Rectal smooth muscle tissue (tissue), 1 donor: ENCODE results near the gene RFX2.
A peak's percentile ranks its signal among the peaks of the same experiment; 100 is the strongest.

Source experiments
- H3K27ac ChIP-seq: one replicate; pipeline ENCODE4 v1.7.0; 2013; ENCODE audit warnings: low read depth, low read length, inconsistent platforms
- H3K27me3 ChIP-seq: one replicate; pipeline ENCODE4 v1.7.0; 2013; ENCODE audit warnings: low read length; ENCODE audit not compliant: control insufficient read depth, insufficient read depth
- H3K36me3 ChIP-seq: one replicate; pipeline ENCODE4 v1.7.0; 2013; ENCODE audit warnings: low read length; ENCODE audit not compliant: control insufficient read depth, insufficient read depth
- H3K4me1 ChIP-seq: one replicate; pipeline ENCODE4 v1.7.0; 2013; ENCODE audit warnings: low read length; ENCODE audit not compliant: control insufficient read depth, insufficient read depth
- H3K4me3 ChIP-seq: one replicate; pipeline ENCODE4 v1.7.0; 2013; ENCODE audit warnings: low read length
- H3K9ac ChIP-seq: one replicate; pipeline ENCODE4 v1.7.0; 2013; ENCODE audit warnings: low read length

Gene RFX2

DNA sequence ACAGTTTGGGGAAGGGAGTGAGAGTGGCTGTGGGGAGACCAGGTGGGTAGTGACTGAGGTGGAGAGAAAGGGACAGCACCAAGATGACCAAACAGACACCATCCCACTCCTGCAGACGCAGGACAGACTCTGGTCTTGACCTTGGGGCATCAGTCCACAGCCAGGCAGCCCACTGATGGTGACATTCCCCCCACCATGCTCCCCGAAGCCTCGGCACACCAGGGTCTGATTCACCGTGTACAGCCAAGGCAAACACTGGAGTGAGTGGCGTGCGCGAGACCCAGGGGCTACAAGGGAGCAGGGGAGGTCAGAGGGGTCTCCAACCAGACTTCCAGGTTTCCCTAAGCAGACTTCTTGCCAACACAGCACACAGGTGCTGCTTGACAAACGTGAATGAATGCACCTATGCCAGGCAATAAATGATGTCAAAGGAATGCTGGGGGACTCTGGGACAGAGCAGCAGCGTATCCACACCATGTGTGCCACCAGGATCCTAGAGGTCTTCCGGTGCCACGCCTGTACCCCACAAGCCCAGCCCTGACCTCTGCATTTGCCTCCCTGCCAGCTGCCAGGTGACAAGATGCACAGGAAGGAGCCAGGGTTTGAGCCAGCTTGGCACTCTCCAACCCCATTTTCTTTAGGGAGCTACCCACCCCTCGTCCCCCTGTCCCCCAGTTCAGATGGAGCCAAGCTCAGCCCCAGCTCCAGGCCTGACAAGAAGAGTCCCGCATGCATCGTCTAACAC, 150.9 kb downstream of the RFX2 start:
- H3K27ac ChIP-seq = peak overlapping the region; percentile 16
- no peak overlapping the region for H3K9ac ChIP-seq

DNA sequence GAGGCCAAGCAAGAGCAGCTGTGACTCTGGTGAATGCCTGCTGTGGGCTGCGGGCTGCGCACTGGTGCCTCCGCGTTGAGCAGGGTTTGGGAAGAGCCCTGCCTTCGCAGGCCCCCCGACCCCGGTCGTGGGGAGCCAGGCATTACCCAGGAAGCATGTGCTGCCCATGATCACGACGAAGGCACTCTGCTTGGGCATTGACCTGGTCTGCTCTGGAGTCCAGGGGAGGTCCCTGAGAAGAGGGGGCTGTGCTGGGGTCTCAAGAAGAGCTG, 151.5 kb downstream of the RFX2 start:
- Histone ChIP-seq H3K27ac (no peak overlapping the region), H3K9ac (no peak overlapping the region), H3K4me1 (peaks cover 38% of the 10 kb centered on the region), H3K27me3 (no peaks in the 10 kb centered on the region), H3K4me3 (no peak overlapping the region), H3K36me3 (no peaks in the 10 kb centered on the region)

More for the DNA sequence above, 150.9 kb downstream of the RFX2 start:
- Histone ChIP-seq H3K36me3 (no peaks in the 10 kb centered on the region), H3K4me1 (peaks cover 32% of the 10 kb centered on the region), H3K27me3 (no peaks in the 10 kb centered on the region), H3K4me3 (no peak overlapping the region)

DNA sequence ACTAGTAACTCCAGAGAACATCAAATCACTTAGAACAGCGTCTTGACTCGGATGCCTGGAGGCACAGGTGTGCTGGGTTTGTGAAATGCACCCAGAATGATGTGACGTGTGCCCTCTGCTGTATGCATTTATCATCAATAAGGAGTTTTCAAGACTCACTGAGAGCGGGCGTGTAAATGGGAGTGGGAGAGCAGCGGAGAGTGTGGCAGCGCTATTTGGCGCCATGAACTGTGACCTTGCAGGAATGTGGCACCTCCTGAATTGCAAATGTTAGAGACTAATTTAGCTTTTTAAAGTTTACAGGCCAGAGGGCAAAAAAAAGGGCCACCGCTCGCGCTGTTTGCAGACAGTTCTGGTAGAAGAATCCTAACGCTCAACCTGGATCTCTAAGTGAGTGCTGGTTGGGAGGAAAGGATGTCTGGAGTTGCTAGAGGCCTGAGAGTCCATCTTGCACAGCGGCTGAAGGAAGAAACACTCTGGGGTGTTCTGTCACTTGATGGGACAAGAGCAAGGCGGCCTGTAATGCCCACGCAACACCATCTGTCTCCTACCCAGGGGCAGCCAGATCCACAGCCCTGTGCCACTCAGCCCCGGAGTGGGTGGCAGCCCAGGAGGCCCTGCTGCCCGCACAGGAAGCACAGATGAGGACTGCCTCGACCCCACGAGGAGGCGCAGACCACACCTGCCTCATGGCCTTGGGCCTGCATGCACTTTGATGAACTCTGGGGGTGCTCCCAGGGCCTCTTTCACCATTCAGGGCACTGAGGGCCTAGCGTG, 152.0 kb downstream of the RFX2 start:
- no peak overlapping the region for H3K9ac ChIP-seq
- H3K4me3 ChIP-seq = no peak overlapping the region
- no peaks in the 10 kb centered on the region for H3K36me3 ChIP-seq
- H3K27me3 ChIP-seq = no peaks in the 10 kb centered on the region
- peaks cover 43% of the 10 kb centered on the region for H3K4me1 ChIP-seq
- no peak overlapping the region for H3K27ac ChIP-seq

DNA sequence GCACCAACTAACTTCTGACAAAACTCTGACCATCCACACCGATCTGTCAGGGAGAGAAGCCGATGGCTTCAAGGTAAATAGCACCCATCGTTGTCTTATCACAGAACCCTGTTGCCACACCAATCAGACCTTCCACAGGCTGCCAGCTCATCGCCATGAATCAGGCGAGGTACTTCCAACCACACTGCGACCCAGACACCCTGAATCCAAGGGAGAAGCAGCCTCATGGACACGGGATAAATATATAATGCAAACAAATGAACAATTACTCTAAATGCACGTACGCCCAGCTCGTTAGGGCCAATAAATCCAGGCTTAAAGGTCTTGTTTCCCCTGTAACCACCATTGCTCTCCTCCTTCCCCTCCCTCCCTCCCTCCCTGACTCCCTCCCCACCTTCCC, 153.1 kb downstream of the RFX2 start:
- peaks cover 48% of the 10 kb centered on the region for H3K4me1 ChIP-seq
- H3K27me3 ChIP-seq = no peaks in the 10 kb centered on the region
- no peak overlapping the region for H3K9ac ChIP-seq
- H3K36me3 ChIP-seq = no peaks in the 10 kb centered on the region
- no peak overlapping the region for H3K4me3 ChIP-seq
- no peak overlapping the region for H3K27ac ChIP-seq

DNA sequence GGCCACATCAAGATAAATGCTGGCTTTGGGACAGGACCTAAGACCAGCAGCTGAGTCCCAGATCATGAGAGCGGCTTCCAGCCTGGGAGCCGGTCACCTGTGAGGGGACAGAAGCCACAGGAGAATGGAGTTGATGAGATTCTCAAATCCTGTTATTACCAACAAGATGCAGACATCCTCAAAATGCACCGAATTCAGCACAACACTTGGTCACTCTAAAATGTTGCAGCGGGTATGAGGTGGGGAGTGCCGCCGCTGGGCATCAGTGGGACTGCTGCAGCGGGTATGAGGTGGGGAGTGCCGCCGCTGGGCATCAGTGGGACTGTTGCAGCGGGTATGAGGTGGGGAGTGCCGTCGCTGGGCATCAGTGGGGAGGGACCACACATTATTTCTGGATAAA, 153.6 kb downstream of the RFX2 start:
- Histone ChIP-seq H3K9ac (no peak overlapping the region), H3K36me3 (no peaks in the 10 kb centered on the region), H3K27me3 (no peaks in the 10 kb centered on the region), H3K27ac (peak overlapping the region; percentile 24), H3K4me3 (no peak overlapping the region), H3K4me1 (peaks cover 49% of the 10 kb centered on the region)

DNA sequence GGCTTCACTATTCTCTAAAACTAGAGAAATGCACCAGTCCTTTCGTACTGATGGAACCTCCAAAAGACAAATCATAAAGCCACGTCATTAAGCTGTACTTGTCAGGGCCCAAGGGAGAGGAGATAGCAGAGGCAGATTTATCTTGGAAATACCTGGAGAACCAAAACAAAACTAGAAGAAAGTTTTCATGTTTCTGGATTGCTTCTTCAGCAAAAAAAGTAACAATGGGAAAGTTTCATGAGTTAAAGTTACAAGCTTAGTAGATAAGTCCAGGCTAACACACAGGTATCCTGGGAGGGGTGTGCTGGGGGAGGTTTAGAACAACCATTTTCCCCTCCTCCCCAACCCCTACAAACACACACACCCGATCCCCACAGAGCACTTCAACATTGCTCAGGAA, 154.0 kb downstream of the RFX2 start:
- H3K27ac ChIP-seq = peak overlapping the region; percentile 24
- H3K4me1 ChIP-seq = peaks cover 52% of the 10 kb centered on the region

DNA sequence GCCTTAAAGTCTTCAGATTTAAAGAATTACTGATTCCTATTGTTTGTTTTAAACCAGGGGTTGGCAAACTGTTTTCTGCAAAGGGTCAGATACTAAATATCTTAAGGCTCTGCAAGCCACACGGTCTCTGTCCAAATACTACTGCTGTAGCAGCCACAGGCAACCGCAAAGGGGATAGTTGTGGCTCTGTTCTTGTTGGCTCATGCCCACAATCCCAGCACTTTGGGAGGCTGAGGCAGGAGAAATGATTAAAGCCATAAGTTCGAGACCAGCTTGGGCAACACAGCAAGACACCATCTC, 154.7 kb downstream of the RFX2 start:
- peak overlapping the region; percentile 85 for H3K27ac ChIP-seq
- no peaks in the 10 kb centered on the region for H3K36me3 ChIP-seq
- no peak overlapping the region for H3K9ac ChIP-seq
- peaks cover 55% of the 10 kb centered on the region for H3K4me1 ChIP-seq
- no peak overlapping the region for H3K4me3 ChIP-seq
- H3K27me3 ChIP-seq = no peaks in the 10 kb centered on the region

More for the DNA sequence above, 154.0 kb downstream of the RFX2 start:
- H3K4me3 ChIP-seq = no peak overlapping the region
- H3K27me3 ChIP-seq = no peaks in the 10 kb centered on the region
- no peak overlapping the region for H3K9ac ChIP-seq
- H3K36me3 ChIP-seq = no peaks in the 10 kb centered on the region

DNA sequence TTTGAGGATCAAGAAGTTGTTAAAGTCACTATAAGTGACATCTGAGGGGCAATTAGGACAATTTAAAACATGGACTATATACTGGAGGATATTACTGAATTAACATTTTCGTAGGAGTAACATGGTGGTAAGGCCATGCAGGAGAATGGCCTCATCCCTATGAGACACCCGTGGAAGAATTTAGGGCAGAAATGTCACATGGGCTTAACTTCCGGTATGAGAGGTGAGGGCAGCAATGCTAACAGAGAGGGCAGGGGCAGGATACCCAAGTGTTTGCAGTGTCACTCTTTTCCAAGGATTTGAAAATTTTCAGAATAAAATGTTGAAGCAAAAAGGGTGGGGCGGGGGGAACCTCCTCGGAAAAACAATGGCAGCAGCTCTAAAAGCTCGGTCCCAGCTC, 156.0 kb downstream of the RFX2 start:
- Histone ChIP-seq H3K27me3 (no peaks in the 10 kb centered on the region), H3K4me1 (peaks cover 60% of the 10 kb centered on the region), H3K27ac (peak overlapping the region; percentile 85), H3K9ac (no peak overlapping the region), H3K4me3 (peak overlapping the region; percentile 33), H3K36me3 (no peaks in the 10 kb centered on the region)

DNA sequence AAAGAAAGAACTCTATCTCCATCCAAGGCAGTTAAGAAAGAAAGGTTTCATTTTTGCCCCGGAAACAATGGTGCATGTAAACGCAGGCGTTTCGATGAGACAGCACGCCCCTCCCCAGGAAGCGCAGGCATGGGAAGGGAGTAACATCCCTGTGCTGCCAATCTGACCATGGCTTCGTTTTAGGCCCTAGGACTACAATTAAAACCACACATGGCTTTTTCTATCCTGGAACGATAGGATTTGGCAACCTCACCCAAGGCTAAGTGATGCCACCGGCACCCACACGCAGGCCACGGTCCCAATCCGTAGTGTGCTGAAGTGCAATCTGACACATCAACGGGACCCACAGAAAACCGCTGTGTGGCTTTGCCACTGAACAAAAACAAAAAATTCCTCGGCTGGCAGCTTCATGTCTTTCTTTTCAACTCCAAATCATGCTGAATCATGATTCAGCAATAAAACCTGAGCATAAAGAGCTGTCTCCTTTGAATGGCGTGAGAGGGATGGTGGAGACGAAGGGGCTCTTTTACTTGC, 156.6 kb downstream of the RFX2 start:
- Histone ChIP-seq H3K4me1 (peaks cover 65% of the 10 kb centered on the region), H3K4me3 (peak overlapping the region; percentile 33), H3K27me3 (no peaks in the 10 kb centered on the region), H3K9ac (no peak overlapping the region), H3K36me3 (no peaks in the 10 kb centered on the region), H3K27ac (peak overlapping the region; percentile 85)

DNA sequence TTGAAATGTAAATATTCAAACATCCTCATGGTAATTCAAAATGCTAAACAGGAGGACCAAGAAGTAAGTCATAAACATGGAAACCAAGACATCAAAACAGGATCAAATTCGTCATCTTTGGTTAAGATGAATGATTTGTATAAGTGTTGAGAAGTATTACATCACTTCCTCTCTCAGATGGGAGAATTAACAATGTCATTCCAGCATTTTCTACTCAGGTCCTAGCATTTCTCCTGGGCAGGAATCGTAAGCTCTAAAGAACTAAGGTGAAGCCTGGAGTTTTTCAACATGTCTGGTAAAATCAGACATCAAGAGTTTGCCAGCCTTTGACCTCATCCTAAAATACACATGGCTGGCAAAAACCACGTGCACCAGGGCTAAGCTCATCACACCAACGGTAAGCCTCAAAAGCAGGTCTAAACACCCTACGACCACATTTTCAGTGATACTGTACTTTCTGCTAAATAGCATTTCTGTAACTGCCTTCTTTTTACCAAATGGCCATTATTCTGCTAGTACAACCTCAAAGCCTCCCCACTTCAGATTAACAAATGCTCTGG, 157.2 kb downstream of the RFX2 start:
- H3K9ac ChIP-seq = no peak overlapping the region
- H3K4me3 ChIP-seq = no peak overlapping the region

DNA sequence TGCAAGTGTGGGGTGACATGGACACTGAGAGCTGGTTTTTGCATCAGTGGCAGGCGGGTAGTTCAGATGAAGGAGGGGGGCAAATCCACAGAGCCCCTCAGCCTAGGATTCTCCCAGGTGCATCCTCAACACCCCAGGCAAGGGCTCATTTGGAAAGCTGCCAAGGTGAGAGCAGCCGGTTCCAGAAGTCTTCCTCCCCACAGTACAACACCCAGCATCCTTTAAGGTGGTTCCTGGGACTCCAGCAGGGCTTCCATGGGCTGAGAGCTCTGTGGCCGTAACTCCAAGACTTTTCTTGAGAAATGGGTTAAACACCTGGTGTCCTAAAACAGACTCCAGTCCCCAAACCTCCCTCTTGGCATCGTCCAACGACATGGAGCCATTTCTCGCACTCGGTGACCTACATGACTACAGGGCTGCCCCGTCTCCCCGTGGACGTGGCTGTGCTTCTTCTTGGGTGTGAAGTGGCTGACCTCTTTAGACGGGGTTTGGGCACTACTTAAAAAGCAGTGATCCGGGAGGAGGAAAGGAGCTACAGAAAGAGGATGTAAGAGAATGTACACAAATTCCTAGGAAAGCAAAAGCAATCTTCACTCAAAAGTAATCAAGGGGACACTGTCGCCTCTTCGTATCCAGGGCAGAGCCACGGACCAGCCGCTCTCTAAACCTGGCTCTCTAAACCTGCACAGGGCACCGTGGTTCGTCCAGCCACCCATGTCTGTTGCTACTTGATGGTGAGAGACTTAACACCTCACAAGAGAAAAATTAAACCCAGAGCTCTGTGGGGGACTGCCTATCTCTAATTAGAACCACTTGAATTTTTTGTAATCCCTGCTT, 157.9 kb downstream of the RFX2 start:
- H3K4me3 ChIP-seq = no peak overlapping the region

More for the DNA sequence above, 157.2 kb downstream of the RFX2 start:
- H3K4me1 ChIP-seq = peaks cover 70% of the 10 kb centered on the region
- H3K36me3 ChIP-seq = no peaks in the 10 kb centered on the region
- H3K27ac ChIP-seq = peak overlapping the region; percentile 85
- no peaks in the 10 kb centered on the region for H3K27me3 ChIP-seq

DNA sequence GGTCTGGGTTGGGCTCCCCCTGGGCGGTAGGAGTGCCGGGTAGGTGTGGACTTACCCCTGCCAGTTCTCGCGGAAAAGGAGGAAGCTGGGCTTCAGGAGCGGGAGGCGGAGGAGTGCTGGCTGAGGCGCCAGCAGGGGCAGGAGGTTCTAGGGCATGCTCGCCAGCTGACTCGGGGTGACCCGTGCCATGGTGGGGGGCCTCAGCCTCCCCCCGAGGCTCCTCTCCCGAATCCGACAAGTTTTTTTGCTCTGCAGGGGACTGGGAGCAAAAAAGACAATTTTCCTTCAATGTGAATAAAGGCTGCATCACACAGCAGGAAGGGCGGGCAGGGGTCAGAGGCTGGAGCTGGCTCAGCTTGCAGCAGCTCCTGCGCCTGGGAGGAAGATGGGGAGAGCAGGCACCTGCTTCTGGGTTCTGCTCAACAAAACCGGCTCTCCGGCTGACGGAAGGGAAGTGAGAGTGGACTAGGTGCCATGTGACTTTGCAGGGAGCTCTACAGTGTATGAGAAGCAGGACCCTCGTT, 158.9 kb downstream of the RFX2 start:
- Histone ChIP-seq H3K4me1 (peaks cover 76% of the 10 kb centered on the region), H3K27ac (no peak overlapping the region), H3K36me3 (no peaks in the 10 kb centered on the region), H3K4me3 (no peak overlapping the region), H3K27me3 (no peaks in the 10 kb centered on the region), H3K9ac (no peak overlapping the region)

More for the DNA sequence above, 157.9 kb downstream of the RFX2 start:
- Histone ChIP-seq H3K27ac (peak overlapping the region; percentile 85), H3K36me3 (no peaks in the 10 kb centered on the region), H3K9ac (no peak overlapping the region), H3K4me1 (peaks cover 77% of the 10 kb centered on the region), H3K27me3 (no peaks in the 10 kb centered on the region)
